ENCODE measurements around the gene CARS1. TPM values are rescaled to one million over a fixed set of nuclear protein-coding genes. Genes with fewer than 3 reads are reported as not detected.
"Not testable (repeated sequence)": the region's sequence is repeated elsewhere in the genome, so short reads cannot be mapped to it uniquely, and the experiment has no call there.

Gene CARS1
- total RNA-seq, 1 donor from 2014 or later, result 134 TPM

DNA sequence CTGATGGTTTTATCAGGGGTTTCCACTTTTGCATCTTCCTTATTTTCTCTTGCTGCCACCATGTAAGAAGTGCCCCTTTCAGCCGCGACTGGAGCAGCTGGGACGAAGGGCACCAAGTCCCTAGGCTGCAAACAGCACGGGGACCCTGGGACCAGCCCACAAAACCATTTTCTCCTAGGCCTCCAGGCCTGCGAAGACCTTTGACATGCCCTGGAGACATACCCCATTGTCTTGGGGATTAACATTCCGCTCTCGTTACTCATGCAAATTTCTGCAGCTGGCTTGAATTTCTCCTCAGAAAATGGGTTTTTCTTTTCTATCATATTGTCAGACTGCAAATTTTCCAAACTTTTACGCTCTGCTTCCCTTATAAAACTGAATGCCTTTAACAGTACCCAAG is 6.7 kb upstream of the CARS1 start:
- H3K9me3 Mint-ChIP-seq (ENCODE audit: unreplicated experiment); H3K4me1 Mint-ChIP-seq (ENCODE audit: unreplicated experiment); H3K27me3 Mint-ChIP-seq (ENCODE audit: unreplicated experiment); DNase-seq (ENCODE audit: extremely low spot score, unreplicated experiment); H3K27ac Mint-ChIP-seq (ENCODE audit: unreplicated experiment); H3K4me3 Mint-ChIP-seq (ENCODE audit: unreplicated experiment); H3K36me3 Mint-ChIP-seq (ENCODE audit: unreplicated experiment): not testable (repeated sequence)

DNA sequence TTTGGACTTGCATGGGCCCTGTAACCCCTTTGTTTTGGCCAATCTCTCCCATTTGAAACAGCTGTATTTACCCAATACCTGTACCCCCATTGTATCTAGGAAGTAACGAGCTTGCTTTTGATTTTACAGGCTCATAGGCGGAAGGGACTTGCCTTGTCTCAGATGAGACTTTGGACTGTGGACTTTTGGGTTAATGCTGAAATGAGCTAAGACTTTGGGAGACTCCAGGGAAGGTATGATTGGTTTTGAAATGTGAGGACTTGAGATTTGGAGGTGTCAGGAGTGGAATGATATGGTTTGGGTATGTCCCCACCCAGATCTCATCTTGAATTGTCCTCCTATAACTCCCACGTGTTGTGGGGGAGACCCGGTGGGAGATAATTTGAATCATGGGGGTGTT is 6.2 kb upstream of the CARS1 start:
- H3K27ac Mint-ChIP-seq (ENCODE audit: unreplicated experiment); DNase-seq (ENCODE audit: extremely low spot score, unreplicated experiment); H3K9me3 Mint-ChIP-seq (ENCODE audit: unreplicated experiment); H3K36me3 Mint-ChIP-seq (ENCODE audit: unreplicated experiment); H3K4me1 Mint-ChIP-seq (ENCODE audit: unreplicated experiment); H3K4me3 Mint-ChIP-seq (ENCODE audit: unreplicated experiment); H3K27me3 Mint-ChIP-seq (ENCODE audit: unreplicated experiment): not testable (repeated sequence)

DNA sequence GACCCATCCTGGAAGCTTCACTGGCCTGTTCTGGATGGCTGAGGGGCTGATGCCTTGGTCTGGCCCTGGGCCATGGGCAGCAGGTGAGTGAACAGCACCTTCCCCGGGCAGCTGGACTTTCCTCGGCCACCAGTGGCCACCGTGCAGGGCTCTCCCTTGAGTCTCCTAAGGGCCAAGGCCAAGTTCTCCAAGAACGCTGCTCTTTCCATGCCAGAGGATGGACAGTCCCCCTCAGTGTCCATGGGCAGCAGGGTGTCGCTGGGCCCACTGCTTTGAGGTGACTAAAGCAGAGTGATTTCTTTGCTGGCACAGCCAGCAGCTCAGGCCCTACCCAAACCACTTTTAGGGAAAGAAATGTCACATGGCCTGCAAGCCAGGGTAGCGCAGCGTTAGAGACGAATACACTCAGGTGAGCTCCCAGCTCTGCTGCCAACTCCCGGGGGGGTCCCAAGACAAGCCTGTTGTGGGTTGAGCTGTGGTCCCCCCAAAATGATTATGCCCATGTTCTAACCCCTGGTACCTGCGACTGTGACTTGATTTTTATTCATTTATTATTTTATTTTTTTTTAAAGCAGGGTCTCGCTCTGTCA is 3.3 kb upstream of the CARS1 start:
- Mint-ChIP-seq H3K27me3 (ENCODE audit: unreplicated experiment) (peaks cover 2% of the 10 kb centered on the region), H3K4me3 (ENCODE audit: unreplicated experiment) (no peak overlapping the region), H3K4me1 (ENCODE audit: unreplicated experiment) (peaks cover 23% of the 10 kb centered on the region), H3K36me3 (ENCODE audit: unreplicated experiment) (no peaks in the 10 kb centered on the region), H3K27ac (ENCODE audit: unreplicated experiment) (no peak overlapping the region), H3K9me3 (ENCODE audit: unreplicated experiment) (no peaks in the 10 kb centered on the region)
- no peak for TF ChIP-seq CTCF (IDR thresholded peaks at IDR 0.05)
- DNase-seq (ENCODE audit: extremely low spot score, unreplicated experiment), result no peak

- peak overlapping the region; percentile 47 for H3K27ac Mint-ChIP-seq (ENCODE audit: unreplicated experiment)
- peaks cover 36% of the 10 kb centered on the region for H3K4me1 Mint-ChIP-seq (ENCODE audit: unreplicated experiment)
- peaks cover 11% of the 10 kb centered on the region for H3K36me3 Mint-ChIP-seq (ENCODE audit: unreplicated experiment)
- no peak for TF ChIP-seq CTCF (IDR thresholded peaks at IDR 0.05)
- DNase-seq (ENCODE audit: extremely low spot score, unreplicated experiment), result no peak
- H3K4me3 Mint-ChIP-seq (ENCODE audit: unreplicated experiment), result peak overlapping the region; percentile 53
- no peaks in the 10 kb centered on the region for H3K9me3 Mint-ChIP-seq (ENCODE audit: unreplicated experiment)
- peaks cover under 1% of the 10 kb centered on the region for H3K27me3 Mint-ChIP-seq (ENCODE audit: unreplicated experiment)
Measured at GRCh38 chr11:3058753-3059664, 1.8 kb upstream of the CARS1 start.

DNA sequence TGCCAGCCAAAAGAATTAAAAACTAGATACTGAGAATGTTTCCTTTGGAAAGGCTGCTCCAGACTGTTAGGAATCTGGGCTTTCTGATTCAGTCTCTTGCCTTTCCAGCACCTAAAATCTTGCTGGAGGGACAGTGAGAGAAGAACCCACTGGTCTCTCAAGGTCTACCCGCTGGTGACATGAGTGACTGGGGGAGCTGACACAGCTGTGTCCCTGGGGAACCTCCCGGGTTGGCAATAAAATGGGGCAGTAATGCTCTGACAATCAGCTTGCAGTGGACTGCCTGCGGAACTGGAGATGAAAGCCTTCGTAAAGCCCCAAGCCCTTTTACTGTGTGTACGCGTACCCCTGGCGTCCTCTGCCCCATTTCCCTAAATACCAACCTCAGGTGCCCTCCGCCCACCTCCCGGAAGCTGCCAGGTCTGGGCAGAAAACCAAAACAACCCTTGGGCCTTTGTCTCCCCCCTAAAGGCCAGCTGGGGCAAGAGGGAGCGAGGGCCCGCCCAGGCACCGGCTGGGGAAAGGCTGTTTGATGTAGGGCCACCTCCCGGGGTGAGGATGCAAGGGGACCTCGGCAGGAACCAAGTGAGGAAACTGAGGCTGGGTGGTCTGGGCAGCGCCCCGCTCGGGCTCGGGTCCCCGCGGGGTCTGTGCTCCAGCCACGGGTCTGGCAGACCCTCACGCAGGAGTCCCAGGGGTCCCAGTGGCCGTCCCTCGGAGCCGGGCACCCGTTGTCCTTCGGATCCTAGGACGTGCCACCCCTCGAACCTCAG is 741 bp downstream of the CARS1 start:
- DNase-seq (ENCODE audit: extremely low spot score, unreplicated experiment), result no peak
- Mint-ChIP-seq H3K27me3 (ENCODE audit: unreplicated experiment) (no peaks in the 10 kb centered on the region), H3K36me3 (ENCODE audit: unreplicated experiment) (peaks cover 17% of the 10 kb centered on the region), H3K4me1 (ENCODE audit: unreplicated experiment) (peaks cover 55% of the 10 kb centered on the region), H3K27ac (ENCODE audit: unreplicated experiment) (peak overlapping the region; percentile 93), H3K4me3 (ENCODE audit: unreplicated experiment) (peak overlapping the region; percentile 88), H3K9me3 (ENCODE audit: unreplicated experiment) (no peaks in the 10 kb centered on the region)
- TF ChIP-seq CTCF (IDR thresholded peaks at IDR 0.05), result no peak

Data from osteocyte (in vitro differentiated cells).